ENCODE data around the gene WASL.
"Not testable (repeated sequence)": the region's sequence is repeated elsewhere in the genome, so short reads cannot be mapped to it uniquely, and the experiment has no call there.

WASL gene

DNA sequence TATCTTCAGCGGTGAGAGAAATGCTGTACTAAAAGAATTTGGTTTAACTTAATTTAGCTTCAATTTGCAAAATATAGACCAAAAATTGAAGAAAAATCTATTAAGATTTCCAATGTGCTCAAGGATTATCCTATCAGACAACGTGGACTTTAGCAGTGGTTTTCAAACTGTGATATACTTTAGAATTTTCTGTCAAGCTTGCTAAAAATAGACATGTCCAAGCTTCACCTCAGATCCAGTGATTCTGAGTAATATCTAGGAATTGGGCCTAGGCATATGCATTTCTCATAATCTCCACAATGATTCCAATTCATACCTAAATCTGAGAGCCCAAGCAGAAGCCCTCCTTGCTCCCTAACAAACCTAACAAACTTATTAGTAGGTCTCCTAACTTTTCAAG lies 3.4 kb downstream of the WASL start:
- no peak overlapping the region for H3K27ac ChIP-seq
- no peak for TF ChIP-seq ZFX (IDR thresholded peaks at IDR 0.05)
- TF ChIP-seq, protein P1, sequence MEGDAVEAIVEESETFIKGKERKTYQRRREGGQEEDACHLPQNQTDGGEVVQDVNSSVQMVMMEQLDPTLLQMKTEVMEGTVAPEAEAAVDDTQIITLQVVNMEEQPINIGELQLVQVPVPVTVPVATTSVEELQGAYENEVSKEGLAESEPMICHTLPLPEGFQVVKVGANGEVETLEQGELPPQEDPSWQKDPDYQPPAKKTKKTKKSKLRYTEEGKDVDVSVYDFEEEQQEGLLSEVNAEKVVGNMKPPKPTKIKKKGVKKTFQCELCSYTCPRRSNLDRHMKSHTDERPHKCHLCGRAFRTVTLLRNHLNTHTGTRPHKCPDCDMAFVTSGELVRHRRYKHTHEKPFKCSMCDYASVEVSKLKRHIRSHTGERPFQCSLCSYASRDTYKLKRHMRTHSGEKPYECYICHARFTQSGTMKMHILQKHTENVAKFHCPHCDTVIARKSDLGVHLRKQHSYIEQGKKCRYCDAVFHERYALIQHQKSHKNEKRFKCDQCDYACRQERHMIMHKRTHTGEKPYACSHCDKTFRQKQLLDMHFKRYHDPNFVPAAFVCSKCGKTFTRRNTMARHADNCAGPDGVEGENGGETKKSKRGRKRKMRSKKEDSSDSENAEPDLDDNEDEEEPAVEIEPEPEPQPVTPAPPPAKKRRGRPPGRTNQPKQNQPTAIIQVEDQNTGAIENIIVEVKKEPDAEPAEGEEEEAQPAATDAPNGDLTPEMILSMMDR (conservative IDR thresholded peaks at IDR 0.05): no peak

DNA sequence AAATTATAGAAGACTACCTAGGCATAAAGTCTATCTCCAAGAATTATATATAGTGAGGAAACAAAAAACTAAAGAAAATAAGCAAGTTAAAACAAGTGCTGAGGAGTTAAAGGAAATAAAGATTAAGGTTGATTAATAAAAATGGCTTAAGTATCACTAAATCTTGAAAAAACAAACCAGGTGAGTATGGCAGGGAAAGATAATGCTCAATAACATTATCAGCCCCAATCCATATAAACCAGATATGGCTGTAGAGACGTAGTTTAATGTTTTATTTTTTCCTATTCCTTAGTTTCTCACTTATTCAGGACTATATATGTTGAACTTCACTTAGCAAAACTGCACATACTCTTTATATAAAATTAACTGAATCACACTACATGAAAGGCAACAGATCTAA lies 4.4 kb downstream of the WASL start:
- H3K27ac ChIP-seq: no peak overlapping the region
- no peak for TF ChIP-seq ZFX (IDR thresholded peaks at IDR 0.05)
- TF ChIP-seq, protein P1 (conservative IDR thresholded peaks at IDR 0.05): no peak

DNA sequence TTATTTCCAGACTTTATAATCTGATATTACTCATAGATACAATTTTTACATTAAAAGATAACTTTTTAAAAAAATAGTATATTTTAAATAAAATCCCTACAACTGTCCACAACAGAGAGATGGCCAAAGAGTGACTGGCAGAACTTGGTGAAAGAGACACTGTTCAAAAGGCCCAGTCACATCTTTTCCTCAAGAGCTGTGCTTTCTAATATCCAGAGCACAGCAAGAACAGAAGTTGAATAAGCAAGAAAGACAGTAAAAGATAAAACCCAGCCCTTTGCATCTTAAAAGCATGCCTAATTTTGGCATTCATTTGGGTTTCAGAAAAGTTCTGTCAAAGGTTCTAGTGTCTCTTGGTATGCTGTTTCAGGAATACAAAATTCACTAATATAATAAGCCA lies 6.9 kb downstream of the WASL start:
- no peak for TF ChIP-seq ZFX (IDR thresholded peaks at IDR 0.05)
- TF ChIP-seq, protein P1 (conservative IDR thresholded peaks at IDR 0.05): no peak
- no peak overlapping the region for H3K27ac ChIP-seq

DNA sequence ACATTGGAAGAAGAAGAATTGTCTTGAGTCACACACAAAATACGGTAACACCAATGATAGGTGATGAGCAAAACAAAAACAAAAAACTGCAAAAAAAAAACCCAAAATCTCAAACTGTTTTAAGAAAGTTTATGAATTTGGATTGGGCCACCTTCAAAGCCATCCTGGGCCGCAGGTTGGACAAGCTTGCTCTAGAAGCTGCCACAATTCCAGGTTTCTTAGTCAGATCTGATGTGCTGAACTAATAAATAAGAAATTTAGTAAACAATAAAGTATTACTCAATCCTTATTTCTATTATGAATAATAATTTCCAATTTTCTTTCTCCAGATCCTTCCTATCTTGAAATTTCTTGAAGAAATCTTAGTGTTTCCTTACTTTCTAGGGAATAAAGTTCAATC lies 10.0 kb downstream of the WASL start:
- TF ChIP-seq, protein P1 (conservative IDR thresholded peaks at IDR 0.05): no peak
- no peak for TF ChIP-seq ZFX (IDR thresholded peaks at IDR 0.05)
- H3K27ac ChIP-seq: no peak overlapping the region

DNA sequence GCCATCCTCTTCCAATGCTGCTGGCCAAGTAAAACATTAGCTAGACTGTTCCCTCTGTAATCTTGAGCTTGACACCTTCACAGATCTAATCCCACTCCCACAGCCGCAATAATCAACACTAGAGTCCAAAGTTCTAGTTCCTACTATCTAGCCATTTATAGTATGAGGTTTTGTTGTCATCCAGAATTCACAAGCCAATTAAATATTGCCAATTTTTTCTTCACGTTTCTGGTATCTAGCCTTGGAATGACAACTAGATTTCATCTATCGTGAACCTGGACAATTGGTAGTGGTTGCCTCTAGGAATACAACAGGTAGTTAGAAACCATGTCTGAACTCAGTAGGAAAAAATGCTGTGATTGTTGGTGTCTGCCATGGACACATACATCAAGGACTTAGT lies 10.4 kb downstream of the WASL start:
- no peak for TF ChIP-seq ZFX (IDR thresholded peaks at IDR 0.05)
- TF ChIP-seq, protein P1 (conservative IDR thresholded peaks at IDR 0.05): no peak

DNA sequence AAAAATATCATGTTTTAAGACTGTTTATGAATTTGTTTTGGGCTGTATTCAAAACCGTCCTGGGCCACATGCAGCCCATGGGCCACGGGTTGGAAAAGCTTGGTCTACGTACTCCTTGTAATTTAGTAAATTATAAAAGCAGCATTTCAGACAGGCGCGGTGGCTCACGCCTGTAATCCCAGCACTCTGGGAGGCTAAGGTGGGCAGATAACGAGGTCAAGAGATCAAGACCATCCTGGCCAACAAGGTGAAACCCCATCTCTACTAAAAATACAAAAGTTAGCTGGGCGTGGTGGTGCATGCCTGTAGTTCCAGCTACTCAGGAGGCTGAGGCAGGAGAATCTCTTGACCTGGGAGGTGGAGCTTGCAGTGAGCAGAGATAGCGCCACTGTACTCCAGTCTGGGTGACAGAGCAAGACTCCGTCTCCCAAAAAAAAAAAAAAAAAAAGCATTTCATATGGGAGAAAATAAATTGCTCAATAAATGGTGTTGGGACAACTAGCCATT lies 11.6 kb downstream of the WASL start:
- not testable (repeated sequence) for H3K27ac ChIP-seq

More for the DNA sequence above, 10.4 kb downstream of the WASL start:
- H3K27ac ChIP-seq: no peak overlapping the region

DNA sequence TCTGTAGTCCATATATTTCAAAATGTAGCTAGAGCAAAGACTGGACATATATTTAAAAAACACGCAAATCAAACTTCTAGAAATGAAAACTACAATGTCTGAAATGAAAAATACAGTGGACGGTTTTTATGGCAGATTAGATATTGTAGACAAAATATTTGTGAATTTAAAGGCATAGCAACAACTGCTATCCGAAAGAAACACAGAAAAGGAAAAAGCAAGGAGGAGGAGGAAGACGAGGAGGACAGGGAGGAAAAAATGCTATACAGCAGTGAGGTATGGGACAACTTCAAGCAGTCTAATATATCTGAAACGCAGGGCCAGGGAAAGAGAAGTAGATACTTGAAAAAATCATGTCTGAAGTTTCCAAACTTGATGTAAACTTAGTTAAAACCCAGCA lies 13.3 kb downstream of the WASL start:
- TF ChIP-seq, protein P1 (conservative IDR thresholded peaks at IDR 0.05): no peak
- TF ChIP-seq ZFX (IDR thresholded peaks at IDR 0.05): no peak
- H3K27ac ChIP-seq: no peak overlapping the region

DNA sequence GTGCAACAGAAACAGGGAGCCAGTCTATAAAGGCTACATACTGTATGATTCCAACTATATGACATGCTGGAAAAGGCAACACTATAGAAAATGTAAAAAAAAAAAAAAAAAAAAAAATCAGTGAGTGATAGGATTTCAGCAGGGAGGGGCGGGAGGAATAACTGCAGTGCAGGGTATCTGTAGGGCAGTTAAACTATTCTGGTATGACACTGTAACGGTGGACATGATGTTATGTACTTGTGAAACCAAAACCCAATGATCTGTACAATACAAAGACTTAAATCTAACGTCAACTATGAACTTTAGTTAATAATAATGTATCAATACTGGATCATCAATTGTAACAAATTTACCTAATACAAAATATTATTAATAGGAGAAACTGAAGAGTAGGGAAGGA lies 14.3 kb downstream of the WASL start:
- TF ChIP-seq ZFX (IDR thresholded peaks at IDR 0.05): no peak
- TF ChIP-seq, protein P1 (conservative IDR thresholded peaks at IDR 0.05): no peak
- no peak overlapping the region for H3K27ac ChIP-seq
